T-helper 2 cell treated with Interferon-gamma antibody and Interleukin-4, amounts not matched to agents 5 μg/mL and 100 μg/mL, for 36 hours (primary cell): Measurements from ENCODE around the gene MYO1D.
"Not testable (repeated sequence)": the region's sequence is repeated elsewhere in the genome, so short reads cannot be mapped to it uniquely, and the experiment has no call there.

Experiments
- DNase-seq: peaks from one replicate; pipeline ENCODE4 v3.0.0; 2021; ENCODE audit warnings: low spot score
- H3K27ac Mint-ChIP-seq: one replicate; pipeline ENCODE4 v1.8.0; 2021; ENCODE audit warnings: mild to moderate bottlenecking, mixed read lengths
- H3K27me3 Mint-ChIP-seq: one replicate; pipeline ENCODE4 v1.8.0; 2021; ENCODE audit warnings: low read depth, mixed read lengths
- H3K36me3 Mint-ChIP-seq: one replicate; pipeline ENCODE4 v1.8.0; 2021; ENCODE audit warnings: low read depth, mixed read lengths
- H3K4me1 Mint-ChIP-seq: one replicate; pipeline ENCODE4 v1.8.0; 2021; ENCODE audit warnings: low read depth, mixed read lengths
- H3K4me3 Mint-ChIP-seq: one replicate; pipeline ENCODE4 v1.8.0; 2022; ENCODE audit warnings: mild to moderate bottlenecking, moderate library complexity, mixed read lengths
- H3K9me3 Mint-ChIP-seq: one replicate; pipeline ENCODE4 v1.8.0; 2021; ENCODE audit warnings: mixed read lengths

Gene MYO1D

GRCh38 chr17:32876417-32877163 is at the start of gene MYO1D:
MYO1D (minus strand) TSS chr17:32877124; CDS start chr17:32876872, 252 bp downstream.
- H3K36me3 Mint-ChIP-seq, result no peaks in the 10 kb centered on the region
- H3K9me3 Mint-ChIP-seq, result no peaks in the 10 kb centered on the region
- H3K27me3 Mint-ChIP-seq, result peaks cover 9% of the 10 kb centered on the region
- peaks cover 11% of the 10 kb centered on the region for H3K4me1 Mint-ChIP-seq
- H3K27ac Mint-ChIP-seq, result peak within 1 kb of the TSS; percentile 74
- peak within 1 kb of the TSS; percentile 94 for H3K4me3 Mint-ChIP-seq
- peak; percentile 72 for DNase-seq

GRCh38 chr17:32926183-32926582 is 49.3 kb upstream of the MYO1D start:
- no peaks in the 10 kb centered on the region for H3K9me3 Mint-ChIP-seq
- DNase-seq, result no peak
- H3K27me3 Mint-ChIP-seq, result peaks cover 22% of the 10 kb centered on the region
- H3K36me3 Mint-ChIP-seq, result no peaks in the 10 kb centered on the region
- H3K4me1 Mint-ChIP-seq, result peaks cover 6% of the 10 kb centered on the region
- no peak overlapping the region for H3K27ac Mint-ChIP-seq
- no peak overlapping the region for H3K4me3 Mint-ChIP-seq

GRCh38 chr17:32923905-32924304 is 47.0 kb upstream of the MYO1D start:
- H3K4me3 Mint-ChIP-seq, H3K4me1 Mint-ChIP-seq, DNase-seq, H3K27ac Mint-ChIP-seq, H3K36me3 Mint-ChIP-seq, H3K9me3 Mint-ChIP-seq: not testable (repeated sequence)
- peaks cover 11% of the 10 kb centered on the region for H3K27me3 Mint-ChIP-seq

GRCh38 chr17:32921017-32921416 is 44.1 kb upstream of the MYO1D start:
- Mint-ChIP-seq H3K4me3 (no peak overlapping the region), H3K27ac (no peak overlapping the region), H3K27me3 (peaks cover 3% of the 10 kb centered on the region), H3K36me3 (no peaks in the 10 kb centered on the region), H3K4me1 (peaks cover 19% of the 10 kb centered on the region), H3K9me3 (no peaks in the 10 kb centered on the region)
- no peak for DNase-seq

GRCh38 chr17:32920293-32920692 is 43.4 kb upstream of the MYO1D start:
- Mint-ChIP-seq H3K4me1 (peaks cover 26% of the 10 kb centered on the region), H3K36me3 (no peaks in the 10 kb centered on the region), H3K27me3 (peaks cover 2% of the 10 kb centered on the region)

GRCh38 chr17:32919876-32920275 is 43.0 kb upstream of the MYO1D start:
- not testable (repeated sequence) for H3K36me3 Mint-ChIP-seq, DNase-seq, H3K9me3 Mint-ChIP-seq, H3K27me3 Mint-ChIP-seq, H3K4me3 Mint-ChIP-seq, H3K27ac Mint-ChIP-seq
- H3K4me1 Mint-ChIP-seq, result peaks cover 30% of the 10 kb centered on the region

More at GRCh38 chr17:32920293-32920692, 43.4 kb upstream of the MYO1D start:
- no peak for DNase-seq
- no peak overlapping the region for H3K4me3 Mint-ChIP-seq
- H3K27ac Mint-ChIP-seq, result no peak overlapping the region
- no peaks in the 10 kb centered on the region for H3K9me3 Mint-ChIP-seq

- H3K9me3 Mint-ChIP-seq, result peaks cover 4% of the 10 kb centered on the region
- no peak for DNase-seq
- H3K36me3 Mint-ChIP-seq, result no peaks in the 10 kb centered on the region
- peaks cover 47% of the 10 kb centered on the region for H3K4me1 Mint-ChIP-seq
- no peaks in the 10 kb centered on the region for H3K27me3 Mint-ChIP-seq
- peak overlapping the region; percentile 69 for H3K4me3 Mint-ChIP-seq
- peak overlapping the region; percentile 58 for H3K27ac Mint-ChIP-seq
These were observed 40.9 kb upstream of the MYO1D start for GRCh38 chr17:32917842-32918241.

GRCh38 chr17:32917081-32917480 is 40.2 kb upstream of the MYO1D start:
- no peak overlapping the region for H3K4me3 Mint-ChIP-seq
- H3K36me3 Mint-ChIP-seq, result no peaks in the 10 kb centered on the region
- DNase-seq, result no peak
- H3K4me1 Mint-ChIP-seq, result peaks cover 47% of the 10 kb centered on the region
- H3K27me3 Mint-ChIP-seq, result no peaks in the 10 kb centered on the region
- H3K27ac Mint-ChIP-seq, result no peak overlapping the region
- H3K9me3 Mint-ChIP-seq, result peaks cover 4% of the 10 kb centered on the region

- Mint-ChIP-seq H3K36me3 (no peaks in the 10 kb centered on the region), H3K9me3 (peaks cover 4% of the 10 kb centered on the region), H3K4me1 (peaks cover 47% of the 10 kb centered on the region), H3K27me3 (no peaks in the 10 kb centered on the region), H3K27ac (peak overlapping the region; percentile 82), H3K4me3 (peak overlapping the region; percentile 58)
- DNase-seq, result no peak
These were observed 39.2 kb upstream of the MYO1D start for GRCh38 chr17:32916134-32916533.

GRCh38 chr17:32915245-32915644 is 38.3 kb upstream of the MYO1D start:
- H3K27ac Mint-ChIP-seq, result peak overlapping the region; percentile 82
- H3K4me3 Mint-ChIP-seq, result peak overlapping the region; percentile 58
- peaks cover 47% of the 10 kb centered on the region for H3K4me1 Mint-ChIP-seq
- no peaks in the 10 kb centered on the region for H3K36me3 Mint-ChIP-seq
- no peaks in the 10 kb centered on the region for H3K27me3 Mint-ChIP-seq
- no peak for DNase-seq
- peaks cover 4% of the 10 kb centered on the region for H3K9me3 Mint-ChIP-seq

GRCh38 chr17:32914181-32914580 is 37.3 kb upstream of the MYO1D start:
- H3K36me3 Mint-ChIP-seq, result no peaks in the 10 kb centered on the region
- H3K9me3 Mint-ChIP-seq, result peaks cover 4% of the 10 kb centered on the region
- H3K4me1 Mint-ChIP-seq, result peaks cover 56% of the 10 kb centered on the region
- H3K4me3 Mint-ChIP-seq, result peak overlapping the region; percentile 40
- H3K27me3 Mint-ChIP-seq, result no peaks in the 10 kb centered on the region
- peak; percentile 77 for DNase-seq
- H3K27ac Mint-ChIP-seq, result peak overlapping the region; percentile 82

- no peaks in the 10 kb centered on the region for H3K27me3 Mint-ChIP-seq
- DNase-seq, result no peak
- H3K9me3 Mint-ChIP-seq, result peaks cover 4% of the 10 kb centered on the region
- no peaks in the 10 kb centered on the region for H3K36me3 Mint-ChIP-seq
- H3K4me3 Mint-ChIP-seq, result peak overlapping the region; percentile 40
- peak overlapping the region; percentile 33 for H3K27ac Mint-ChIP-seq
- peaks cover 56% of the 10 kb centered on the region for H3K4me1 Mint-ChIP-seq
These were observed 36.7 kb upstream of the MYO1D start for GRCh38 chr17:32913593-32913992.

GRCh38 chr17:32912218-32912897 is 35.4 kb upstream of the MYO1D start:
- Mint-ChIP-seq H3K4me1 (peaks cover 49% of the 10 kb centered on the region), H3K9me3 (peaks cover 4% of the 10 kb centered on the region), H3K27me3 (no peaks in the 10 kb centered on the region), H3K27ac (no peak overlapping the region), H3K36me3 (no peaks in the 10 kb centered on the region), H3K4me3 (no peak overlapping the region)
- no peak for DNase-seq

- no peak for DNase-seq
- peaks cover 35% of the 10 kb centered on the region for H3K4me1 Mint-ChIP-seq
- H3K27ac Mint-ChIP-seq, result no peak overlapping the region
- no peak overlapping the region for H3K4me3 Mint-ChIP-seq
- no peaks in the 10 kb centered on the region for H3K36me3 Mint-ChIP-seq
- H3K9me3 Mint-ChIP-seq, result peaks cover 4% of the 10 kb centered on the region
- no peaks in the 10 kb centered on the region for H3K27me3 Mint-ChIP-seq
These were observed 33.8 kb upstream of the MYO1D start for GRCh38 chr17:32910769-32911168.
